HG03342 (cell line): Measurements from ENCODE around the gene ITGA4.

Experiments
- ATAC-seq: cut with Tn5 transposase; IDR thresholded peaks from one replicate; pipeline ENCODE4 v1.9.1; 2021; ENCODE audit warnings: mild to moderate bottlenecking, moderate library complexity; ENCODE audit not compliant: unreplicated experiment

Gene ITGA4

GRCh38 chr2:181570833-181571661 lies 113.9 kb downstream of the ITGA4 start:
- no peak for ATAC-seq

- no peak for ATAC-seq
Observed at GRCh38 chr2:181573140-181573736, 116.1 kb downstream of the ITGA4 start.

GRCh38 chr2:181574321-181574720 lies 117.1 kb downstream of the ITGA4 start:
- no peak for ATAC-seq

DNA sequence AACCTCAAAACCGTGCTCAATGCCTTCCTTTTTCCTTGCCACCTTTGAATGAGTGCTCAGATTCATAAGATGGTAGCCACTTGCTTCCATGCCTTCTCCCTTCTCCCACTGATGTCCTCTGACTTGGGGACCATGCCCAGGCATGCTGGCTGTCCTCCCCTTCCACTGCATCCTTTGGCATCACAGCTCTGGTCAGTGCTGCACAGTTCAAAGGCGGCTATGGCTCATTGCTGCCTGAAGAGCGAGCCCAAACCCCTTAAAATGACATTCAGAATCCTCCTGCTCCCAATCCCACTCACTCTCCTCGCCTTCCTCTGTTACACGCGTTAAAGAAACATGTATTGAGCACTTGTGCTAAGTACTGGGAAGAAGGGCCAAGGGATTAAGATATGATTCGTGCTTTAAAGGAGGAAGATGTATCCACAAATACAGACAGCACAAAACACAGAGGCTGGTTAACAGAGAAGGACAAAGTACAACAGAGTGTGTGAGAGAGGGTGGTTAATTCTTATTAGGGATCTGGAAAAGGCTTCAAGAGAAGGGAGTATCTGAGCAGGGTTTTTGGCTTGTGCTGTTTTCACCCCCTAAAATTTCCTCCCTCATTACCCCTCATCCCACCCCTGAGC lies 118.0 kb downstream of the ITGA4 start:
- ATAC-seq: no peak

DNA sequence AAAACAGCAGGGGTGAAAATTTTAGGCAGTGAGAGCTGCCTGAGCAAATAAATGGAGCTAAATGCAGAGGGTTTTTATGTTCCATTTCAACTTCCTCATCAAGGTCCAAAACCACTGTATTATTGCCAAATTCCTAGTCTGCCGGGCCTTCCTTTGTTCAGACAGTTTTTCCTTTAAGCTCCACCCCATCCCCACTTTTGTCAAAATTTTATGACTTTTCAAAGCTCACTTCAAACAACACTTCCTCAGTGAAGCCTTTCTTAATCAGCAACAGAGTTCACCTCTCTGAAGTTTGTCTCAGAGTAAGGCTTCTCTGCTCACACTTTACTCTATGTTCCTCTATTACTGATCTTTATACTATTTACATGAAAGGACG lies 118.5 kb downstream of the ITGA4 start:
- no peak for ATAC-seq

DNA sequence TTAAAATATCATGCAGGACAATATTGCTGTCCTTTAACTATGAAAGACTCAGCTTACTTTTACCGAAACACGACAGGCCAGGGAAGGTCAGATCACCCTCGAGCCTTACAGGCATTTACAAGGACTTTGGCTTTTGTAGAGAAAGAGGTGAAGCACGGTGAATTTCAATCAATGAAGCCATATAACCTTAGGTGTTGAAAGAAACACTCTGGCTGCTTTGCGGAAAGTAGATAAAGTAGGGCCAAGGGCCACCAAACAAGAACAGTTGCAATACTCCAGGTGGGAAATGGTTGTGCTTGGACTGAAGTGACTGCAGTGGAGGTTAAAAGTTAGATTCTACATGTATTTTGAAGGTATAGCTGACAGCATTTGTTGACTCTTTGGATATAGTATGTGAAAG lies 119.2 kb downstream of the ITGA4 start:
- ATAC-seq: no peak

GRCh38 chr2:181578829-181579228 lies 121.6 kb downstream of the ITGA4 start:
- ATAC-seq: no peak

- ATAC-seq: no peak
Observed at GRCh38 chr2:181581534-181581933, 124.3 kb downstream of the ITGA4 start.

- no peak for ATAC-seq
Observed at GRCh38 chr2:181585732-181586131, 128.5 kb downstream of the ITGA4 start.
